Fibroblast of skin of abdomen (primary cell): ENCODE results near the gene RNF222.
"Not testable (repeated sequence)": the region's sequence is repeated elsewhere in the genome, so short reads cannot be mapped to it uniquely, and the experiment has no call there.

ENCODE experiments used
- DNase-seq: peaks from one replicate; pipeline ENCODE4 v3.0.0-alpha.2; 2013

The RNF222 gene

GRCh38 chr17:8410883-8411238 is 13.2 kb upstream of the RNF222 start:
- DNase-seq = no peak

DNA sequence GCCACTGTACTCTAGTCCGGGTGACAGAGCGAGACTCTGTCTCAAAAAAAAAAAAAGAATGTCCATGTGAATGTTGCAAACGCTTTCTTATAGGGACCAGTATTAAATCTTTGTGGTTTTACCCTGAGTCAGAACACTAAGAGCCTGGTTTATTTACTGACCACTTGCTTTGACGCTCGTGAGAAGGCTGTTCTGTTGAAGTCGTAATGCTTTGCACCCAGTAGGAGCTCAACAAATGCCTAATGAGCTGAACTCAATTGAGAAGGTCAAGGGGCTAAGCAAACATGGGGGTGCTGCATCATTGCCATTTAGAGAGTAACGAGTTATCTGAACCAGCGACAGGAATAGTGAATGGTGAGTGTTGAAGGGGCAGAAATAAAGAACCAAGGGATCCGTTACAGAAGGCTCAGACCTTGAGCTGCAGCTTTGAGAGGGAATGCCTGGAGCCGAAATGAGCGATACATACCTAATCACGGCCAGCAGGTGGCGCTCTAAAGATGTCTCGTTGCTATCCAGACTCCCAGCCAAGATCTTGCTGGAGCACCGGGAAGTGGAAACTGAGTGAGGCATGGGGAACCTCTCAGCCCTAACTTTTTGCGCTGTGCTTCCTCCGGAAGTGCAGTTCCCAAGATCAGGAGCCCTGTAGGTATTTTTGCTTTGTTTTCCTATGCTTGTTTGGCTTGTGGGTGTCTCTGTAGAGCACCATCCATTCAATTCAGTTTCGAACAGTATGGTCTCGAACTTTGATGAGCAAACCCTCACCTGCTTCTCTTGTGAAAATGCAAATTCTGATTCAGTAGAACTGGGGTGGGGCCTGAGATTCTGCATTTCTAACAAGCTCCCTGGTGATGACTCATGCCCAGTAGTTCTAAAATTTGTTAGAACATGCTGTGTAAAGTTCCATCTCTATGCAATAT is 12.6 kb upstream of the RNF222 start:
- DNase-seq = peak; percentile 82

DNA sequence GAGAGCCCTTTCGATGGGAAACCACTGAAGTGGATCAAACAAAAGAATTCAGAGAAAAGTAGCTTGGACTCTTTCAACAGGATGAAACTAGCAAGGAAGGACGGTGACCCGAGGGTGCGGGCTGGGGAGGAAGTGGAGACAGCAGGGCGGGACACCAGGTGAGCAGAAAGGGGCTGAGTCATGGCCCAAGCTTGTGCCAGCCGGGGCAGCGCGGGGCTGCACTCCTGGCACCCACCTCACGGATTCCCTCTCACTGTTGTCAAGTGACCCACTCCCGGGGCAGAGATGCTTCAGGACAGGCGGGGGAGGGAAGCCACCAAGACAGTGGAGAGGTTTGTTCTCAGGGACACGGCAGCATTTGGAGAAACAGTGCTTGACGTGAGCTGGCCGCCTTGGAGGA is 10.7 kb upstream of the RNF222 start:
- DNase-seq = no peak

GRCh38 chr17:8406174-8406573 is 8.5 kb upstream of the RNF222 start:
- DNase-seq = no peak

DNA sequence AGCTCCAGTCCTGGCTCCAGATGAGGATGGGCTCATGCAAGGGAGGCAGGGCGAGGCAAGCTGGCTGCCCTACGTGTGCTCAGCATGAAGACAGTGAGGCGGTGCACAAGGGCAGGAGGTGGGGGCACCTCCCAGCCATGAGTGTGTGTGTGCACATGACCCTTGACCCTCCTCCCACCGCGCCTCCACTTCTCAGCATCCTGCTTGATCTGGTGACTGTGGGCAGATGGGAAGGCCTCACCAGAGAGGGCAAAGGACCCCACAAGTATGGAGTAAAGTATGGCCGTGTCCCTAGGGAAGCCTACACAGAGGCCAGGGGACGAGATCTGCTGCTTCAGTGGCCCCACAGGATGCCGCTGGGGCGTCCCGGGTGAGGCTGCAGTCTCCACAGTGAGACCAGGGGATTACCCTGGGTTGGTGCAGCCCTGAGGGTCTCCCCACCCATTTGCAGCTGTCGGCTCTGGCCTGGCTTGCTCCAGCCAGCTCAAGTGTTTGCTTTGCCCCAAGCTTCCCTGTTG is 7.9 kb upstream of the RNF222 start:
- DNase-seq = no peak

- DNase-seq = no peak
Observed at GRCh38 chr17:8402921-8403536, 5.4 kb upstream of the RNF222 start.

DNA sequence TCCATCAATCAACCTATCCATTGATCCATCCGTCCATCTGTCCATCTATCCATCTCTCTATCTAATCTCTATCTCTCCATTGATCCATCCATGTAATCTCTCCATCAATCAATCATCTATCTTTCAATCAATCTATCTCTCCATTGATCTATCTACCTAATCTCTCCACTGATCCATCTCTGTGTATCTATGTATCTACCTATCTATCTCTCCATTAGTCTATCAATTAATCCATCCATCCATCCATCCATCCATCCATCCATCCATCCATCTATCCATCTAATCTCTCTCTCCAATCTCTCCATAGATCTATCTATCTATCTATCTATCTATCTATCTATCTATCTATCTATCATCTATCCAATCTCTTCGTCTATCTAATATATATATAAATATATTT is 3.5 kb upstream of the RNF222 start:
- DNase-seq = no peak

DNA sequence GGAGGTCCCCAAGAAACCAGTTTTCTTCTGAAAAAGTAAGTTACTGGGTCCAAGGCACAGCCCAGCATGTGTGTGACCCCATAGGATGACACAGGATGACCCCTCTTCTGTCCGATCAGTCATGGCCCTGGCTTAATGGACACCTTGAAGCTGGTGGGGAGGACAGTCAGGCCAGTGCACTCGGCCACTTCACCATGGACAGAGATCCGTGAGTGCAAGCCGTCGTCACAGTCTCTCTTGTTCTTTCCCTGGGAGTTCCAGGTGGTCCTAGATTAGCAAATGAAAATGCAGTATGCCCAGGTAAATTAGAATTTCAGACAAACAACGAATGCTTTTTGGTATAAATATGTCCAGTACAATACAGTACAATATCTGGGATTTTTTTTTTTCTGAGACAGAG is 1.4 kb upstream of the RNF222 start:
- DNase-seq = no peak

- DNase-seq = not testable (repeated sequence)
Observed at GRCh38 chr17:8394497-8394896, 3.1 kb downstream of the RNF222 start.

DNA sequence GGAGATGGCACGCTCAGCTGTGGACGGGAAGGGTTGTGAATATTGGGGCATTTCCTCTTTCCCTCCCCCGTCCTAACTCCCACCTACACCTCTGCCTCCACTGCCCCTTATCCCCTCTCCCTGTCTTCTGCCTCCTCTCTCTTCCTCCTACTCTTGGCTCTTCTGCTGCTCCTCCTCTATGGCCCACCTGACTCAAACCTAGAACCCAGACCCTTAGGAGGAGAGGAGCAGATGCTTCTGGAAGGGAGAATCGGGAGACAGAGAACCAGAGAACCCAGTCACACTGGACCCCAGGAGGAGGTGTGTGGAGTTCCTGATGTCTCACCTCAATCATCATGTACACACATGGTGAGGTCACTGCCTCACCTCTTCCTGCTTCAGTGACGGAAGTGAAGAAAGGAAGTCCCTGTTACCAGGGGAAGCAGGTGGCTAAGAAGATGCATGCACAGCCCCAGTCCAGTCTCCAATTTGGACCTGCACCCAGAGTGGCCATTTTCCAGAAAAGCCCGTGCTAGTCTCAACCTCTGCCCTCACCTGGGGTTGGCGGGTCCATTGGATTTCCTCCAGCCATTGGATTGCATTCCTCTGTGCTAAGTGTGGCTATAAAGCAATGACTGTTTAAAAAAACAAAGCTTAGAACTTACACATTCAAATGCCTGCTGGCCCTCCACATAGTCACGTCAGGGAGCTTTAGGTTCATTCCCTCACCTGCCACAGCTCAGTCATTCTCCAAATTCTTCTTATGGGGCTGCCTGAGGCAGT is 4.0 kb downstream of the RNF222 start:
- no peak for DNase-seq

DNA sequence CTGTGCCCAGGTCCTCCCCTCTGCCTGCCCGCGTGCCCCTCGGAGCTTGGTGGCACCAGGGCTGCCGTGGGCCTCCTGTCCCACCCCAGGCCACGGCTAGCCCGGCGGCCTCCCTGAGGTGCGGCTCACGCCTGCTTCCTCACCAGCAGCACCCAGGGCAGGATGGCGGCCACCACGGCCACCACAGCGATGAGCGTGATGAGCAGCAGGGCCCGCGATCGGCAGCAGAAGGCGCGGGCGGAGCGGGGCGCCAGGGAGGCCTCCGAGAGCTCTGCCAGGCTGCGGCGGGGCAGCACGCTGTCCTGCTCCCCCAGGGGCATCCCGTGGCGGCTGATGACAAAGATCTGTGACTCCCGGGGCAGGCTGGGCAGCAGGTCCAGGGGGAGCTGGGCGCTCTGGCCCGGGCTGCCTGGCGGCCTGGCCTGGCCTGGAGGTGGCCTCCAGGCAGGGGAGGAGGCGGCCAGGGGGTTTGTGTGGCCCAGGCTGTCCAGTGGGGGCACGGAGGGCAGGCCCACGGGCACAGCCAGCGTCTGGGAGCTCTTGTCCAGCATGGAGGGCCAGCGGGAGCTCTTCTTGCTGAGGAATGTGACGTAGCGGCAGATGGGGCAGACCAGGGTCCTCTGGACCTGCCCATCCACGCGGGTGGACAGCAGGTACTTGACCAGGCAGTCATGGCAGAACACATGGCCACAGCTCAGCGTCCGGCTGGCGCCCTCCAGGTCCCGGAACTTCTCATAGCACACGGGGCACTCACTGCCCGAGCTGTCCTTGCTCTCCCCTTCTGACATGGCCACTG is 4.8 kb downstream of the RNF222 start:
- DNase-seq = no peak

- no peak for DNase-seq
Observed at GRCh38 chr17:8392274-8392673, 5.4 kb downstream of the RNF222 start.

DNA sequence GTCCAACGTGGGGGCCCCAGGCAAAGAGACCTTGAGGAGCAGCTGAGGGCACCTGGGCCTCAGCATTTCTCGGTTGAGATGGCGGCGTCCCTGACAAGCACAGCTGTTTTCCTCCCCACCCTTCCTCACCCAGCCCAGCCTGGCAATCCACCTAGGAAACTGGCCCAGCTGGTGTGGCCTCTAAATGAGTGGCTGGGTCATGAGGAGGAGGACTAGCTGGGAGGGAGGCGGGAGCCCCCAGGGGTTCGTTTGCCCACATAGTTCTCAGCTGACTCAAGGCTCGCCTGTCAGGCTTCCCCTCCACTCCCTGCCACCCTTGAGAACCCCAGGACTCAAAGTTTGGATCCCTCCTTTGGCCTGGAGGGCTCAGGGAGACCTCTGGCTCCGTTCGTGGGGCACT is 5.9 kb downstream of the RNF222 start:
- peak; percentile 28 for DNase-seq

GRCh38 chr17:8387914-8388651 is 9.5 kb downstream of the RNF222 start:
- no peak for DNase-seq

DNA sequence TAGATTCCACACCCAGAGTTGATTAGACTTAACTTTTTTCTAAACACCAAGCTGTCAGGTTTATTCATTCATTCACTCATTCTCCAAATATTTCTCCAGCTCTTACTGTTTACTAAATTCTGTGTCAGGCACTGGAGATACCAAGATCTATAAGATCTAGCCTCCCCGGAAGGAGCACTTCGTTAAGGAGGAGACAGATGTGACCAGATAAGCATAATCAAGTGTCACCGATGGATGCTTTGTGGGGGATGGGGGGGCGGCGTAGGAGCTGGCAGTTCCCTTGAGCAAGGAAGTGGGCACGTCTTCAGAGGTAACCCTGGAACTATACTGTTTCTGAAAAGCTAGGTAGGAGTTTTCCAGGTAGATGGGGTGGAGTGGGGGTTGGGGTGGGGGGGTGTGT is 10.8 kb downstream of the RNF222 start:
- no peak for DNase-seq

GRCh38 chr17:8384801-8385378 is 12.7 kb downstream of the RNF222 start:
- peak; percentile 95 for DNase-seq

DNA sequence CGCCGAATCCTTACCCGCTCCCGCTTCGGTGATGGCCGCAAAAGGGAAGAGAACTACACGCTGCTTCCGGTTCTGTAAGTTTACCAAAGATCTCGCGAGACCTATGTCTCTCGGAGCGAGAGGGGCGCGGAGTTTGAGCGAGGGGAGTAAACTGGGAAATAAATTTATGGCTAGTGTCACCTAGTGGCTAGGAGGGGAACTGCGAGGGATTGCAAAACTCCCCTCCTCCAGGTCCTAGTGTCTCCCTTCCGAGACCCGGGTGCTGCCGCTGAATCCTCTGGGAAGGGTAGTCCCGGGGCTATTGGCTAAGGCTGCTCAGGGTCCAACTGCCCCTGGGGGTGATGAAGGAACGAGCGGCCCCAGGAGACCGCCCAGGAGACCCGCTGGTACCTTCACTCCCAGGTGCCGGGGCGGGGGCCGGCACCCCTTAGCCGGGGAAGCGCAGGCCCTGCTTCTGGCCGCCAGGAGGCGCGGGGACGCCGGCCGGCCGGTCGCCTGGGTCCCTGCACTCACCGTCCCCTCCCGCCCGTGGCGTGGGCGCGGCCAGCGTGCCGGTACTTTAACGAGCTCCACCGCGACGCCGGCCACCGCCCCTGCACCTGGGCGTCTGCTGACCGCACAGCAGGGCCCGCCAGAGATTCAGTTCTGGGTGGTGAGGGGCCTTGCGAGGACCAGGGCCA is 14.3 kb downstream of the RNF222 start, which contains the start of gene RPL26:
RPL26 (minus strand) TSS at position 51 of the 680 bp plus-strand sequence. CDS start 883 bp downstream, outside the sequence.
- peak; percentile 99 for DNase-seq

DNA sequence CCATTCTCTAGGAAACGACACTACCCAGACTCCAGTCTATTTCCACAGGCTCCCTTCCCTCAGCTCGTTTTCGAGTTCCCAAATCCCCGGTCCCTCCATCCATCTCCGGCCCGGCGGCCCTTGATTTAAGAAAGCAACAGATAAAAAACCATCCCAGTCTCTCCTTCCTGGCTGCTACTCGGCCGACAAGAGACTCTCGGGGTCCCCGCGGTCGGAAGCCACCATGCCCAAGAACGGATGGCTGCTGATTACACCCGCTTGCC is 14.8 kb downstream of the RNF222 start:
- DNase-seq = no peak

- no peak for DNase-seq
Observed at GRCh38 chr17:8382052-8382879, 15.4 kb downstream of the RNF222 start.

DNA sequence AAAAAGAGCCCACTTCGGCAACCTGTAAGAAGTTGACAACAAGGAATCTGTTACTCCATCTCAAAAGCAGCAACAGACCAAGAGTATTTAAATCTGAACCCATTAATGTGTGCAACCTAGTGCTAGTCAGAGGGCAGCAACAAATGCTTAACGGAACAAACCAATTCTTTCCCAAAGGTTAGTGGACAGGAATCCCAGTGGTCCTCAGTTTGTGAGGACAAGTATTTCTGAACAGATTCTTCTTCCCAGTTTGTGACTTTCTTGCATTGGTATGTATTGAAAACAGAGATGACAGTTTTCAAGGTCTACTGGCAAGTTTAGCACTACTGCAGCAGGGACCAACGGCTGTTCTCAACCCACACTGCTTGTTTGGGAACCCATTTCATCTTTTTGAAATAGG is 17.6 kb downstream of the RNF222 start:
- no peak for DNase-seq
